OCI-LY1 (cell line): Measurements from ENCODE around the gene DOCK3.

Experiments
- H2AFZ ChIP-seq: fragments of 200-600 bp; sonication (generic), shearing (Covaris generic); 2 replicates; pipeline ENCODE4 v1.6.0; 2014; ENCODE audit warnings: antibody characterized with exemption, mild to moderate bottlenecking, low read length
- H3F3A ChIP-seq: fragments of 200-600 bp; sonication (generic), shearing (Covaris generic); 2 replicates; pipeline ENCODE4 v1.6.0; 2014; ENCODE audit warnings: mild to moderate bottlenecking, antibody characterized with exemption, low read length, moderate library complexity; ENCODE audit not compliant: insufficient read depth
- H3K27ac ChIP-seq: fragments of 200-600 bp; sonication (generic); 2 replicates; pipeline ENCODE4 v1.5.1; 2014; ENCODE audit warnings: low read length, mixed run types, mild to moderate bottlenecking, low read depth; ENCODE audit not compliant: poor library complexity, severe bottlenecking
- H3K27me3 ChIP-seq: fragments of 200-600 bp; sonication (generic); 2 replicates; pipeline ENCODE4 v1.6.0; 2014; ENCODE audit warnings: antibody characterized with exemption, mild to moderate bottlenecking, low read length, moderate library complexity; ENCODE audit not compliant: insufficient read depth
- H3K36me3 ChIP-seq: fragments of 200-600 bp; sonication (generic); 2 replicates; pipeline ENCODE4 v1.6.1; 2014; ENCODE audit warnings: mild to moderate bottlenecking, antibody characterized with exemption, low read length, moderate library complexity, mixed read lengths; ENCODE audit not compliant: insufficient read depth
- H3K4me1 ChIP-seq: fragments of 200-600 bp; sonication (generic); 2 replicates; pipeline ENCODE4 v1.5.1; 2014; ENCODE audit warnings: mild to moderate bottlenecking, low read length, moderate library complexity; ENCODE audit not compliant: insufficient read depth, severe bottlenecking
- H3K4me2 ChIP-seq: fragments of 200-600 bp; sonication (generic), shearing (Covaris generic); 2 replicates; pipeline ENCODE4 v1.6.1; 2014; ENCODE audit warnings: low read length
- H3K4me3 ChIP-seq: fragments of 200-600 bp; sonication (generic); 2 replicates; pipeline ENCODE4 v1.5.1; 2014; ENCODE audit warnings: low read length, low read depth, mild to moderate bottlenecking, mixed read lengths; ENCODE audit not compliant: poor library complexity, severe bottlenecking
- H3K79me2 ChIP-seq: fragments of 200-600 bp; shearing (Covaris generic); 2 replicates; pipeline ENCODE4 v1.6.1; 2016; ENCODE audit warnings: mixed run types, low read length, mixed read lengths; ENCODE audit not compliant: insufficient read depth
- H3K9ac ChIP-seq: fragments of 200-600 bp; sonication (generic), shearing (Covaris generic); 2 replicates; pipeline ENCODE4 v1.6.1; 2014; ENCODE audit warnings: mild to moderate bottlenecking, low read length, mixed read lengths
- H3K9me2 ChIP-seq: fragments of 200-600 bp; sonication (generic), shearing (Covaris generic); 2 replicates; pipeline ENCODE4 v1.6.1; 2014; ENCODE audit warnings: low read depth, mild to moderate bottlenecking, low read length, mixed read lengths
- H3K9me3 ChIP-seq: fragments of 200-600 bp; shearing (Covaris generic); 2 replicates; pipeline ENCODE4 v1.6.1; 2014; ENCODE audit warnings: low read length, mixed read lengths
- H4K20me1 ChIP-seq: fragments of 200-600 bp; sonication (generic), shearing (Covaris generic); 2 replicates; pipeline ENCODE4 v1.6.0; 2016; ENCODE audit warnings: mild to moderate bottlenecking, low read length; ENCODE audit not compliant: insufficient read depth
- CTCF ChIP-seq: fragments of 200-600 bp; sonication (generic), shearing (Covaris generic); IDR thresholded peaks from 2 replicates; pipeline ENCODE4 v1.5.1; 2017; ENCODE audit warnings: mild to moderate bottlenecking, antibody characterized with exemption, low read length, moderate library complexity, mixed read lengths
- EZH2 ChIP-seq: fragments of 200-600 bp; sonication (generic), shearing (Covaris generic); IDR thresholded peaks from 2 replicates; pipeline ENCODE4 v1.8.0; 2017; ENCODE audit warnings: borderline replicate concordance, mixed run types, mild to moderate bottlenecking, antibody characterized with exemption, low read length, moderate library complexity, mixed read lengths

The DOCK3 gene

GRCh38 chr3:51373658-51374421, 699.1 kb downstream of the DOCK3 start:
- Histone ChIP-seq H3K27ac (no peak overlapping the region), H3K4me2 (no peak overlapping the region)
- TF ChIP-seq CTCF: no peak
- TF ChIP-seq EZH2: no peak

DNA sequence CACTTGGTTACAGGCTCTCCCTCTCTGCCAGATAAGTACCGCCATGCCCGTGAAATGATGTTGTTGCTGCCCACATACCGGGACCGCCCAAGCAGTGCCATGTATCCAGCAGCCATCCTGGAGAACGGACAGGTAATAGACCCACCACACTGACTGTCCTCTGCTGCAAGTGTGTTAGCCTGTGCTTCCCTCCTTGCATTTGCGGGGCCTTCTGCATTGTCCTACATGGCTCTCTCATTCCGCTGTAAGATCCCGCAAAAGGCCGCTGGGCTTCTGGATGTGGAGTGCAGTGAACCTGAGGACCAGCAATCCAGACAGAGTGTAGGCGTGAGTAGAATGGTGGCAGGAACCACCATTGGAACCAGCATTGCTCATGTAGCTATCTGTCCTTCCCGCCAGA, 699.7 kb downstream of the DOCK3 start:
- Histone ChIP-seq H3K27me3 (peaks cover 10% of the 10 kb centered on the region; the same call in 1 of the 2 replicates), H3K36me3 (no peaks in the 10 kb centered on the region), H3F3A (no peaks in the 10 kb centered on the region)

More at GRCh38 chr3:51373658-51374421, 699.1 kb downstream of the DOCK3 start:
- Histone ChIP-seq H4K20me1 (no peaks in the 10 kb centered on the region), H3K9ac (no peak overlapping the region), H3K4me3 (no peak overlapping the region), H3F3A (no peaks in the 10 kb centered on the region), H3K79me2 (no peaks in the 10 kb centered on the region), H3K4me1 (no peaks in the 10 kb centered on the region), H3K9me2 (no peaks in the 10 kb centered on the region), H3K9me3 (no peaks in the 10 kb centered on the region), H3K36me3 (no peaks in the 10 kb centered on the region), H3K27me3 (peaks cover 10% of the 10 kb centered on the region; the same call in 1 of the 2 replicates), H2AFZ (no peak overlapping the region)

DNA sequence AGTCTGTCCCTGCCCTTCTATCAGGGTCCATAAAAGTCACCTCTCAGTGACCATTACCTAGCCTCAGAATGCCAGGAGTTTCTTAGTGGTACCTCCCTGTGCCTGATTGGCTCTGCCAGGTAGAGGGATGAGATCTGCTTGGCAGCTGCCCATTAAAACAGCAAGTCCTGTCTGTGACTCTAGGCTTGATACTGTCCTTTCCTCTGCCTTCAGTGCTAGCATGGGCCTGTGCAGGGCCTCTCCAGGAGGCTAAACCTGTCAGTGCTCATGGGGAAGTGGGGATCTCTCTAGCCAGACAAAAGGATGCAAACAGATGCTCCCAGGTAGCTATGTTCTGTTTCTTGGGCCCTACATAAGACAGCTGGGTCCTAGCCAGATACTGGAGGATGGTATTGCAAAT, 700.4 kb downstream of the DOCK3 start:
- Histone ChIP-seq H3F3A (no peaks in the 10 kb centered on the region), H3K27me3 (peaks cover 10% of the 10 kb centered on the region; the same call in 1 of the 2 replicates), H3K9me3 (no peaks in the 10 kb centered on the region), H3K27ac (no peak overlapping the region), H3K9me2 (no peaks in the 10 kb centered on the region), H3K9ac (no peak overlapping the region), H3K36me3 (no peaks in the 10 kb centered on the region), H3K4me1 (no peaks in the 10 kb centered on the region), H3K4me2 (no peak overlapping the region), H2AFZ (no peak overlapping the region), H3K79me2 (no peaks in the 10 kb centered on the region), H3K4me3 (no peak overlapping the region), H4K20me1 (no peaks in the 10 kb centered on the region)
- TF ChIP-seq CTCF (no peak), EZH2 (no peak)

More for the DNA sequence above, 699.7 kb downstream of the DOCK3 start:
- H3K4me3 ChIP-seq: no peak overlapping the region
- no peaks in the 10 kb centered on the region for H3K9me2 ChIP-seq
- H4K20me1 ChIP-seq: no peaks in the 10 kb centered on the region
- no peak overlapping the region for H3K4me2 ChIP-seq
- TF ChIP-seq CTCF (no peak), EZH2 (no peak)
- H3K4me1 ChIP-seq: no peaks in the 10 kb centered on the region
- no peak overlapping the region for H3K9ac ChIP-seq
- no peak overlapping the region for H2AFZ ChIP-seq
- H3K79me2 ChIP-seq: no peaks in the 10 kb centered on the region
- no peak overlapping the region for H3K27ac ChIP-seq
- no peaks in the 10 kb centered on the region for H3K9me3 ChIP-seq
